H9 (cell line): ENCODE results near the gene ROR1. TPM values are rescaled to one million over a fixed set of nuclear protein-coding genes. Genes with fewer than 3 reads are reported as not detected.

Source experiments
- DNase-seq: peaks from one replicate; pipeline ENCODE4 v3.0.0-alpha.2; 2017
- H2AFZ ChIP-seq: one replicate; pipeline ENCODE4 v1.6.1; 2013; ENCODE audit warnings: mild to moderate bottlenecking, low read length, control low read depth, moderate library complexity
- H2AK5ac ChIP-seq: 2 replicates; pipeline ENCODE4 v1.6.1; 2013; ENCODE audit warnings: low read length, control low read depth, mixed read lengths; ENCODE audit not compliant: insufficient read length
- H2BK120ac ChIP-seq: one replicate; pipeline ENCODE4 v1.6.1; 2013; ENCODE audit warnings: low read depth, mild to moderate bottlenecking, low read length, control low read depth, inconsistent platforms; ENCODE audit not compliant: poor library complexity, severe bottlenecking
- H2BK12ac ChIP-seq: 2 replicates; pipeline ENCODE4 v1.6.1; 2013; ENCODE audit warnings: low read length, control low read depth, mixed read lengths, low read depth; ENCODE audit not compliant: insufficient read length
- H2BK15ac ChIP-seq: 2 replicates; pipeline ENCODE4 v1.6.1; 2013; ENCODE audit warnings: low read depth, low read length, control low read depth
- H2BK20ac ChIP-seq: one replicate; pipeline ENCODE4 v1.6.1; 2013; ENCODE audit warnings: low read depth, mild to moderate bottlenecking, low read length, control low read depth, inconsistent platforms; ENCODE audit not compliant: poor library complexity, severe bottlenecking
- H2BK5ac ChIP-seq: 2 replicates; pipeline ENCODE4 v1.6.1; 2013; ENCODE audit warnings: low read length, control low read depth, mixed read lengths; ENCODE audit not compliant: insufficient read length
- H3K14ac ChIP-seq: 2 replicates; pipeline ENCODE4 v1.6.1; 2013; ENCODE audit warnings: low read length, control low read depth; ENCODE audit not compliant: insufficient read depth
- H3K18ac ChIP-seq: 2 replicates; pipeline ENCODE4 v1.6.1; 2013; ENCODE audit warnings: low read depth, mild to moderate bottlenecking, mixed read lengths, low read length, control low read depth; ENCODE audit not compliant: insufficient read length
- H3K23ac ChIP-seq: 2 replicates; pipeline ENCODE4 v1.6.1; 2013; ENCODE audit warnings: low read length, control low read depth, mixed read lengths, low read depth; ENCODE audit not compliant: insufficient read length
- H3K23me2 ChIP-seq: 2 replicates; pipeline ENCODE4 v1.6.1; 2013; ENCODE audit warnings: low read depth, mild to moderate bottlenecking, mixed read lengths, low read length, control low read depth; ENCODE audit not compliant: insufficient read length, poor library complexity, severe bottlenecking
- H3K27ac ChIP-seq: 2 replicates; pipeline ENCODE4 v1.5.1; 2013; ENCODE audit warnings: low read length, control low read depth, mixed read lengths, low read depth; ENCODE audit not compliant: insufficient read length
- H3K27me3 ChIP-seq: 2 replicates; pipeline ENCODE4 v1.6.1; 2013; ENCODE audit warnings: low read length, control low read depth, inconsistent platforms; ENCODE audit not compliant: insufficient read depth
- H3K4ac ChIP-seq: 2 replicates; pipeline ENCODE4 v1.6.1; 2013; ENCODE audit warnings: low read depth, mild to moderate bottlenecking, control low read depth, inconsistent platforms, low read length, moderate library complexity
- H3K4me1 ChIP-seq: 2 replicates; pipeline ENCODE4 v1.6.1; 2013; ENCODE audit warnings: low read length, control low read depth, inconsistent platforms; ENCODE audit not compliant: insufficient read depth
- H3K4me2 ChIP-seq: 2 replicates; pipeline ENCODE4 v1.6.1; 2013; ENCODE audit warnings: low read length, control low read depth, mixed read lengths; ENCODE audit not compliant: insufficient read length, insufficient read depth
- H3K56ac ChIP-seq: 2 replicates; pipeline ENCODE4 v1.6.1; 2013; ENCODE audit warnings: low read depth, mild to moderate bottlenecking, mixed read lengths, low read length, control low read depth; ENCODE audit not compliant: insufficient read length
- H3K79me1 ChIP-seq: 2 replicates; pipeline ENCODE4 v1.6.1; 2013; ENCODE audit warnings: low read depth, mild to moderate bottlenecking, moderate library complexity, low read length, control low read depth, inconsistent platforms; ENCODE audit not compliant: insufficient read depth, poor library complexity, severe bottlenecking
- H3K79me2 ChIP-seq: 2 replicates; pipeline ENCODE4 v1.6.1; 2013; ENCODE audit warnings: low read length, control low read depth, inconsistent platforms; ENCODE audit not compliant: insufficient read depth
- H3K9ac ChIP-seq: 2 replicates; pipeline ENCODE4 v1.6.1; 2013; ENCODE audit warnings: low read length, control low read depth, mixed read lengths; ENCODE audit not compliant: insufficient read length; ENCODE audit errors: extremely low read depth
- H3K9me3 ChIP-seq: one replicate; pipeline ENCODE4 v1.6.1; 2013; ENCODE audit warnings: low read depth, low read length, inconsistent platforms; ENCODE audit not compliant: control insufficient read depth
- H3T11ph ChIP-seq: one replicate; pipeline ENCODE4 v1.6.1; 2013; ENCODE audit warnings: mild to moderate bottlenecking, low read length, control low read depth, inconsistent platforms
- H4K20me1 ChIP-seq: one replicate; pipeline ENCODE4 v1.6.1; 2013; ENCODE audit not compliant: control insufficient read depth, insufficient read length, insufficient read depth
- H4K5ac ChIP-seq: 2 replicates; pipeline ENCODE4 v1.6.1; 2013; ENCODE audit warnings: low read depth, mild to moderate bottlenecking, mixed read lengths, low read length, control low read depth; ENCODE audit not compliant: insufficient read length
- H4K8ac ChIP-seq: replicated peaks from 2 replicates; pipeline ENCODE4 v1.6.1; 2013; ENCODE audit warnings: low read length, control low read depth, mixed read lengths, low read depth; ENCODE audit not compliant: insufficient read length
- H4K91ac ChIP-seq: 2 replicates; pipeline ENCODE4 v1.6.1; 2013; ENCODE audit warnings: low read depth, mild to moderate bottlenecking, moderate library complexity, mixed read lengths, low read length, control low read depth; ENCODE audit not compliant: insufficient read length
- H3K27ac Mint-ChIP-seq, 3 experiments: 2 replicates in 2 of 3; 3 replicates in 1 of 3; pipeline ENCODE4 v1.8.0; 2020 to 2021; ENCODE audit warnings: mixed read lengths in 3 of 3, mild to moderate bottlenecking in 1 of 3, moderate library complexity in 1 of 3
- H3K27me3 Mint-ChIP-seq: 2 replicates; pipeline ENCODE4 v1.8.0; 2021; ENCODE audit warnings: low read depth, mild to moderate bottlenecking, moderate library complexity, mixed read lengths
- H3K36me3 Mint-ChIP-seq, 3 experiments: 2 replicates in 2 of 3; 3 replicates in 1 of 3; pipeline ENCODE4 v1.8.0; 2020 to 2021; ENCODE audit warnings: low read depth in 3 of 3, mixed read lengths in 3 of 3; ENCODE audit not compliant: insufficient read depth in 1 of 3
- H3K4me1 Mint-ChIP-seq, 2 experiments: 2 replicates each; pipeline ENCODE4 v1.8.0; 2020; ENCODE audit warnings: mixed read lengths in 2 of 2
- H3K4me3 Mint-ChIP-seq, 2 experiments: 2 replicates in 1 of 2; 3 replicates in 1 of 2; pipeline ENCODE4 v1.8.0; 2020 to 2021; ENCODE audit warnings: mild to moderate bottlenecking in 2 of 2, mixed read lengths in 2 of 2, moderate library complexity in 1 of 2
- H3K9me3 Mint-ChIP-seq, 2 experiments: 2 replicates in 1 of 2; 3 replicates in 1 of 2; pipeline ENCODE4 v1.8.0; 2020; ENCODE audit warnings: mild to moderate bottlenecking in 2 of 2, mixed read lengths in 2 of 2, moderate library complexity in 1 of 2
- CTCF ChIP-seq: fragments of 200-600 bp; sonication (generic); conservative IDR thresholded peaks from 3 replicates; pipeline ENCODE4 v1.8.0; 2021; ENCODE audit warnings: antibody characterized with exemption, mild to moderate bottlenecking
- WGBS: extraction: QIAGEN DNeasy Blood & Tissue Kit; methylation state at CpG from one replicate; pipeline ENCODE4 v1.1.7; 2013; ENCODE audit warnings: missing lambda C conversion rate, low lambda C conversion rate, mixed read lengths; ENCODE audit not compliant: insufficient read length; ENCODE audit errors: extremely low coverage; 5-methylcytosine and 5-hydroxymethylcytosine counted together
- total RNA-seq: library from RNA; stranded (reverse); gene quantifications from 2 replicates; pipeline ENCODE4 v1.2.1, GENCODE V29; 2021

ROR1 gene
- total RNA-seq, 1 experiment from 2014 or later = 75.9 TPM

- Histone ChIP-seq H3K4me2 (no peak overlapping the region), H2BK15ac (no peak overlapping the region), H3K56ac (no peak overlapping the region), H3T11ph (no peak overlapping the region), H4K5ac (no peak overlapping the region), H3K79me2 (no peaks in the 10 kb centered on the region), H4K91ac (no peak overlapping the region), H3K23me2 (no peaks in the 10 kb centered on the region), H3K23ac (no peak overlapping the region), H3K4ac (no peak overlapping the region), H2BK5ac (no peak overlapping the region), H2BK20ac (no peak overlapping the region), H3K79me1 (no peaks in the 10 kb centered on the region), H4K20me1 (no peaks in the 10 kb centered on the region), H3K27me3 (no peaks in the 10 kb centered on the region), H2AFZ (no peak overlapping the region), H3K4me1 (peaks cover 15% of the 10 kb centered on the region), H3K27ac (no peak overlapping the region), H3K18ac (no peak overlapping the region), H3K9ac (no peak overlapping the region), H2AK5ac (no peak overlapping the region), H3K9me3 (no peaks in the 10 kb centered on the region), H3K14ac (no peak overlapping the region), H4K8ac (no peak overlapping the region), H2BK12ac (no peak overlapping the region), H2BK120ac (no peak overlapping the region)
- Mint-ChIP-seq H3K9me3 (no peaks in the 10 kb centered on the region), H3K4me3 (no peak overlapping the region), H3K27ac (no peak overlapping the region), H3K36me3 (no peaks in the 10 kb centered on the region), H3K4me1 (peaks cover 46 to 62% of the 10 kb centered on the region in 2 experiments), H3K27me3 (no peaks in the 10 kb centered on the region)
- no CpG with 5 or more reads among the region's 5 CpGs for WGBS
- no peak for TF ChIP-seq CTCF
- no peak for DNase-seq
Measured at GRCh38 chr1:64072089-64072793, 298.4 kb downstream of the ROR1 start.
